ENCODE data around the gene PCF11.
A peak's percentile ranks its signal among the peaks of the same experiment; 100 is the strongest.

PCF11 gene

GRCh38 chr11:83156144-83156995 lies 561 bp upstream of the PCF11 start:
- peak; percentile 100 for DNase-seq (ENCODE audit: low spot score)

GRCh38 chr11:83157594-83158356 lies 844 bp downstream of the PCF11 start:
- peak; percentile 43 for DNase-seq (ENCODE audit: low spot score)

GRCh38 chr11:83158357-83158786 lies 1.4 kb downstream of the PCF11 start:
- DNase-seq (ENCODE audit: low spot score): no peak

- DNase-seq (ENCODE audit: low spot score): no peak
Measured at GRCh38 chr11:83158965-83159901, 2.3 kb downstream of the PCF11 start.

- DNase-seq (ENCODE audit: low spot score): no peak
Measured at GRCh38 chr11:83159902-83160865, 3.3 kb downstream of the PCF11 start.

- no peak for DNase-seq (ENCODE audit: low spot score)
Measured at GRCh38 chr11:83161610-83162199, 4.8 kb downstream of the PCF11 start.

GRCh38 chr11:83162377-83162776 lies 5.4 kb downstream of the PCF11 start:
- DNase-seq (ENCODE audit: low spot score): no peak

GRCh38 chr11:83166193-83166866 lies 9.4 kb downstream of the PCF11 start:
- DNase-seq (ENCODE audit: low spot score): no peak

- DNase-seq (ENCODE audit: low spot score): no peak
Measured at GRCh38 chr11:83168756-83169155, 11.8 kb downstream of the PCF11 start.

GRCh38 chr11:83170865-83171264 lies 13.9 kb downstream of the PCF11 start:
- no peak for DNase-seq (ENCODE audit: low spot score)

GRCh38 chr11:83172551-83172950 lies 15.6 kb downstream of the PCF11 start:
- DNase-seq (ENCODE audit: low spot score): no peak

GRCh38 chr11:83174008-83174407 lies 17.1 kb downstream of the PCF11 start:
- no peak for DNase-seq (ENCODE audit: low spot score)

GRCh38 chr11:83175815-83176214 lies 18.9 kb downstream of the PCF11 start:
- no peak for DNase-seq (ENCODE audit: low spot score)

GRCh38 chr11:83181815-83182214 lies 24.9 kb downstream of the PCF11 start:
- no peak for DNase-seq (ENCODE audit: low spot score)

GRCh38 chr11:83185767-83186166 lies 28.8 kb downstream of the PCF11 start:
- no peak for DNase-seq (ENCODE audit: low spot score)

GRCh38 chr11:83187465-83187864 lies 30.5 kb downstream of the PCF11 start:
- DNase-seq (ENCODE audit: low spot score): no peak

GRCh38 chr11:83191491-83191890 lies 34.6 kb downstream of the PCF11 start:
- no peak for DNase-seq (ENCODE audit: low spot score)

- no peak for DNase-seq (ENCODE audit: low spot score)
Measured at GRCh38 chr11:83191986-83192385, 35.1 kb downstream of the PCF11 start.

- DNase-seq (ENCODE audit: low spot score): no peak
Measured at GRCh38 chr11:83192606-83193245, 35.8 kb downstream of the PCF11 start.

All from COLO829 (cell line).